Measurements from ENCODE around the gene IGF2R. TPM values are rescaled to one million over a fixed set of nuclear protein-coding genes. Genes with fewer than 3 reads are reported as not detected.
"Not testable (repeated sequence)": the region's sequence is repeated elsewhere in the genome, so short reads cannot be mapped to it uniquely, and the experiment has no call there.

The IGF2R gene
- polyA plus RNA-seq, 3 donors from 2014 or later = 17.2 to 54.9 (median 21.4) TPM

DNA sequence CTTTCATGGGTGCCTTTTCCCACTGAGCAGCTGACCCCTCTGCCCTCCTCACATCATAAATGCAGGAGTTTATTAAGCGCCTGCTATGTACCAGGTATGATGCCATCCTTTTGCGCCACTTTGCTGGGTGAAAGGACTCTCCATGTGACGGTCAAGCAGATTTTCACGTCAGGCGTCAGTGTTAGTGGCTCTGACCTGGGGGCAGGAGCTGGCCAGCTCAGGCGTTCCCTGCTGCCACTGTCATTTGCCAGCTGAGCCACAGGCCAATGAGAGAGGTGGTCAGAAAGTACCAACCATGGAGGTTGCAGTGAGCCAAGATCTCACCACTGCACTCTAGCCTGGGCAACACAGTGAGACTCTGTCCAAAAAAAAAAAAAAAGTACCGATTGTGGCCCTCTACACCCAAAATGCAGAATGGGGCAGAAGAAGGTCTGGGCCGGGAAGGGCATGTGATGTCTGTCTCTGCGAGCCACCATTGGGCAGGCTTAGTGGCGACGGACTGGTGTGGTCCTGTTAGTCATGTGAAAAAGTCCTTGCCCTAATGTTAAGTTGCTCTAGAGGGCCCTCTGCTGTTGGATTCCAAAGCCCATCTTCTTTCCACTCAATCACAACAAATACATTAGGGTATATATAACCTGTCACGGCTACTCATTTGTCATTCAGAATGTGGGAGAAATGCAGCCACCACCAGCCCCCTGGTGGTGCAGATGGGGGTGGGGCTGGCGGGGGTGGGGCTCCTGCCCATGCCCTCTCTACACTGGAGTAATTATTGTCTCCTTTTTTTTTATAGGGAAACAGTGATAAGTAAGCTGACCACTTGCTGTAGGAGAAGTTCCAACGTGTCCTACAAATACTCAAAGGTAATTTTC, 134.3 kb downstream of the IGF2R start:
- Mint-ChIP-seq H3K27me3 (ENCODE audit: low read depth in 3 of 3) (peaks cover 0 to 15% (median 6%) of the 10 kb centered on the region in 3 donors), H3K9me3 (no peaks in the 10 kb centered on the region), H3K4me3 (no peak overlapping the region), H3K36me3 (peaks cover 23 to 50% (median 36%) of the 10 kb centered on the region in 3 donors), H3K4me1 (peaks cover 29 to 42% of the 10 kb centered on the region in 2 donors), H3K27ac (peak overlapping the region in 3 of 6 donors; percentile 30 to 68 (median 45))
- peak in 1 of 3 donors; percentile 23 for DNase-seq

- no peaks in the 10 kb centered on the region for H3K9me3 Mint-ChIP-seq
- no peak for DNase-seq
- H3K27ac Mint-ChIP-seq = peak overlapping the region in 1 of 6 donors; percentile 30
- no peak overlapping the region for H3K4me3 Mint-ChIP-seq
- peaks cover 0 to 15% (median 6%) of the 10 kb centered on the region in 3 donors for H3K27me3 Mint-ChIP-seq (ENCODE audit: low read depth in 3 of 3)
- peaks cover 25 to 49% (median 35%) of the 10 kb centered on the region in 3 donors for H3K36me3 Mint-ChIP-seq
- peaks cover 30 to 44% of the 10 kb centered on the region in 2 donors for H3K4me1 Mint-ChIP-seq
Observed at GRCh38 chr6:160103825-160104100, 134.9 kb downstream of the IGF2R start.

- H3K27ac Mint-ChIP-seq = peak overlapping the region in 2 of 6 donors; percentile 64 to 67
- no peak for DNase-seq
- H3K36me3 Mint-ChIP-seq = peaks cover 25 to 48% (median 32%) of the 10 kb centered on the region in 3 donors
- H3K4me1 Mint-ChIP-seq = peaks cover 40 to 47% of the 10 kb centered on the region in 2 donors
- H3K27me3 Mint-ChIP-seq (ENCODE audit: low read depth in 3 of 3) = peaks cover 3 to 13% (median 6%) of the 10 kb centered on the region in 3 donors
- no peak overlapping the region for H3K4me3 Mint-ChIP-seq
- no peaks in the 10 kb centered on the region for H3K9me3 Mint-ChIP-seq
Observed at GRCh38 chr6:160104821-160105517, 136.1 kb downstream of the IGF2R start.

GRCh38 chr6:160106010-160106409, 137.1 kb downstream of the IGF2R start:
- Mint-ChIP-seq H3K4me1 (peaks cover 43 to 47% of the 10 kb centered on the region in 2 donors), H3K27me3 (ENCODE audit: low read depth in 3 of 3) (peaks cover 3 to 14% (median 6%) of the 10 kb centered on the region in 3 donors), H3K9me3 (no peaks in the 10 kb centered on the region), H3K27ac (peak overlapping the region in 2 of 6 donors; percentile 26 to 74), H3K36me3 (peaks cover 24 to 53% (median 32%) of the 10 kb centered on the region in 3 donors), H3K4me3 (no peak overlapping the region)
- no peak for DNase-seq

- peaks cover 22 to 49% (median 32%) of the 10 kb centered on the region in 3 donors for H3K36me3 Mint-ChIP-seq
- H3K27me3 Mint-ChIP-seq (ENCODE audit: low read depth in 3 of 3) = peaks cover 4 to 11% (median 6%) of the 10 kb centered on the region in 3 donors
- H3K27ac Mint-ChIP-seq = peak overlapping the region in 4 of 6 donors; percentile 30 to 71 (median 48)
- H3K4me3 Mint-ChIP-seq = no peak overlapping the region
- H3K9me3 Mint-ChIP-seq = no peaks in the 10 kb centered on the region
- H3K4me1 Mint-ChIP-seq = peaks cover 38 to 47% of the 10 kb centered on the region in 2 donors
- no peak for DNase-seq
Observed at GRCh38 chr6:160106701-160107100, 137.8 kb downstream of the IGF2R start.

DNA sequence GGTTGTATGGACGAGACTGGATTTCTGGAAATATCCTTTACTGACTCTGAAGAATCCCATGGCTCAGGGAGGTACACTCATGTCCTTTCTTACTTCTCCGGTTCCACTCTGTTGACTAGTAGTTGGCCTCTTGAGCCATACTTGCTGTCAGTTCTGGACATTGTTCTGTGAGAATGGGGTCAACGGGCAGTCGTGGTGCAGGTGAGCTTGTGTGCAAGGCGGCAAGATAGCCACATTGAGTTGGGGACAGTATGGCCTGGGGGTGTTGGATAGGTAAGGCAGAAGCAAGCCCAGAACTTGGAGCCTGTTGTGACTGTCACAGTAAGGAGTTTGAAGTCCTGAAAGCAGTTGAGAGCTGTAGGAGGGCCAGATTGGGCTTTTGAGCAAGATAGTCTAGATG, 139.2 kb downstream of the IGF2R start:
- H3K9me3 Mint-ChIP-seq = no peaks in the 10 kb centered on the region
- peak overlapping the region in 5 of 6 donors; percentile 30 to 70 (median 65) for H3K27ac Mint-ChIP-seq
- peaks cover 2 to 9% (median 4%) of the 10 kb centered on the region in 3 donors for H3K27me3 Mint-ChIP-seq (ENCODE audit: low read depth in 3 of 3)
- H3K4me3 Mint-ChIP-seq = peak overlapping the region in 1 of 5 donors; percentile 3
- no peak for DNase-seq
- H3K4me1 Mint-ChIP-seq = peaks cover 34 to 39% of the 10 kb centered on the region in 2 donors
- peaks cover 22 to 48% (median 37%) of the 10 kb centered on the region in 3 donors for H3K36me3 Mint-ChIP-seq

GRCh38 chr6:160110586-160111123, 141.8 kb downstream of the IGF2R start:
- Mint-ChIP-seq H3K4me1 (peaks cover 32 to 39% of the 10 kb centered on the region in 2 donors), H3K9me3 (no peaks in the 10 kb centered on the region), H3K27ac (peak overlapping the region; percentile 20 to 61 (median 36)), H3K27me3 (ENCODE audit: low read depth in 3 of 3) (peaks cover under 1 to 8% (median 4%) of the 10 kb centered on the region in 3 donors), H3K36me3 (peaks cover 18 to 36% (median 23%) of the 10 kb centered on the region in 3 donors), H3K4me3 (no peak overlapping the region)
- DNase-seq = no peak

GRCh38 chr6:160111806-160112205, 142.9 kb downstream of the IGF2R start:
- Mint-ChIP-seq H3K27ac (peak overlapping the region in 5 of 6 donors; percentile 3 to 76 (median 18)), H3K27me3 (ENCODE audit: low read depth in 3 of 3) (peaks cover 3 to 8% (median 4%) of the 10 kb centered on the region in 3 donors), H3K36me3 (peaks cover 15 to 27% (median 16%) of the 10 kb centered on the region in 3 donors), H3K4me1 (peaks cover 32 to 39% of the 10 kb centered on the region in 2 donors), H3K9me3 (no peaks in the 10 kb centered on the region), H3K4me3 (no peak overlapping the region)
- DNase-seq = no peak

DNA sequence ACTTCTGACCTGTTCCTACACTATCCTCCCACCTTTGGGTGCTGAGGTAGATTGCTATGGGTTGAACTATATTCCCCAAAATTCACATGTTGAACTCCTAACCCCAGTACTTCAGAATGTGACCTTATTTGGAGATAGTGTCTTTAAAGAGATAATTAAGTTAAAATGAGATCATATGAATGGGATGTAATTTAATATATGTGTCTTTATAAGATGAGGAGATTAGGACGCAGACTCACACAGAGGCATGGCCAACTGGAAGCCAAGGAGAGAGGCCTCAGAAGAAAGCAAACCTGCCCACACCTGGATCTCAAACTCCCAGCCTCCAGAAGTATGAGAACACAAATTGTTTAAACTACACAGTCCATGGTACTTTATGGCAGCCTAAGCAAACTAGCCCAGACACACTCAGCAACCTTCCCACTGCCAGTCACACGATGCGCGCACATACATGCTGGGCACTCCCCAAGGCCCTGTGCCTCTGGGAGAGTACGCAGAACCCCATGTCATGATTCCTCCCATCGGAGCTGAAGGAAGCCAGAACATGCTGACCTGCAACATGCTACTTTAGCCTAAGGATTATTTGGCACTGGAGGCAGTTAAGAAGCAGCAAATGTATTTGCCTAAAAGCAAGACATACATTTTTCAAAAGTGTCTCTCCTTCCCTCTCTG, 143.9 kb downstream of the IGF2R start:
- H3K27ac Mint-ChIP-seq = peak overlapping the region; percentile 6 to 57 (median 32)

GRCh38 chr6:160114536-160114935, 145.7 kb downstream of the IGF2R start:
- not testable (repeated sequence) for H3K4me3 Mint-ChIP-seq; H3K9me3 Mint-ChIP-seq; H3K27ac Mint-ChIP-seq; DNase-seq; H3K27me3 Mint-ChIP-seq (ENCODE audit: low read depth in 3 of 3)
- Mint-ChIP-seq H3K4me1 (peaks cover 19 to 22% of the 10 kb centered on the region in 2 donors), H3K36me3 (peaks cover 9 to 29% (median 12%) of the 10 kb centered on the region in 3 donors)

More for the DNA sequence above, 143.9 kb downstream of the IGF2R start:
- no peak overlapping the region for H3K4me3 Mint-ChIP-seq
- H3K36me3 Mint-ChIP-seq = peaks cover 12 to 26% (median 13%) of the 10 kb centered on the region in 3 donors
- no peaks in the 10 kb centered on the region for H3K9me3 Mint-ChIP-seq
- peaks cover 32 to 38% of the 10 kb centered on the region in 2 donors for H3K4me1 Mint-ChIP-seq
- peaks cover 3 to 8% (median 4%) of the 10 kb centered on the region in 3 donors for H3K27me3 Mint-ChIP-seq (ENCODE audit: low read depth in 3 of 3)
- no peak for DNase-seq

DNA sequence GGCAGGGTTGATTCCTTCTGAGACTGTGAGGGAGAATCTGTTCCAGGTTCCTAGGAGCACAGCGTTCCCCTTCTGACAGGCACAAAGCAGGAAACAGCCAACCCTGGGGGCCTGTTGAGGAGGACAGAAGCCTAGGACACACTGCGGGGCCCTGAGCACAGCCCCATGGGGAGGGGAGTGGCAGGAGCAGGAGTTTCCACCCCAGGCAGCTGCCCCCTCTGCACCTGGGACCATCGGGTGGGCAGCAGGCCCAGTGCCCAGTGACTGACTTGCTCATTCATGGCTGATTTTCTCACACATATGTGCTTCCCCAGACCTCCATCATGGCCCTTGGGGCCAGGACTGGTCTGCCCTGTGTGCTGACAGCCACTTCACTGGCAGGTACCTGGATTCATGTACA, 146.5 kb downstream of the IGF2R start:
- DNase-seq = no peak
- Mint-ChIP-seq H3K27me3 (ENCODE audit: low read depth in 3 of 3) (peaks cover 2 to 9% (median 3%) of the 10 kb centered on the region in 3 donors), H3K4me1 (peaks cover 11 to 14% of the 10 kb centered on the region in 2 donors), H3K36me3 (peaks cover 9 to 25% (median 13%) of the 10 kb centered on the region in 3 donors), H3K9me3 (no peaks in the 10 kb centered on the region), H3K27ac (peak overlapping the region in 1 of 6 donors; percentile 46), H3K4me3 (no peak overlapping the region)

DNA sequence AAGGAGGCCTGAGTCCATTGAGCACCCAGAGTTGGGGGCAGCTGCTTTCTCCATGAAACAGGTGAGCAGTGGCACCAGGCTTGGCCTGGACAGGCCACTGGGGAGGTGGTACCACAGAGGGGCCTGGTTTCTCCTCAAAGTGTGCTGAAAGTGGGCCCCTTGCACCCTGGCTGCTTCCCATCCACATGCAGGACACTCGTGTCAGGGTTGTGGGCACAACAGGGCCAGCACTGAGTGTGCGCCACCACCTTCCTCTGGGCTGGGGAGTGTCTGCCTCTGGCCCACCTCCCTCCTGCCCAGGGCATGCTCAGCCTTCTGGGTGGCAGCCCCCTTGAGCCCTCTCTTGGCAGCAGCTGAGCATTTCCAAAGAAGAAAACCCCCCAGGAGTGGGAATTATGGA, 147.5 kb downstream of the IGF2R start:
- H3K4me3 Mint-ChIP-seq = no peak overlapping the region
- no peak for DNase-seq
- peaks cover 0 to 7% (median 3%) of the 10 kb centered on the region in 3 donors for H3K27me3 Mint-ChIP-seq (ENCODE audit: low read depth in 3 of 3)
- peaks cover 9 to 21% (median 13%) of the 10 kb centered on the region in 3 donors for H3K36me3 Mint-ChIP-seq
- H3K27ac Mint-ChIP-seq = no peak overlapping the region
- H3K4me1 Mint-ChIP-seq = peaks cover 4% of the 10 kb centered on the region in 2 donors
- no peaks in the 10 kb centered on the region for H3K9me3 Mint-ChIP-seq

DNA sequence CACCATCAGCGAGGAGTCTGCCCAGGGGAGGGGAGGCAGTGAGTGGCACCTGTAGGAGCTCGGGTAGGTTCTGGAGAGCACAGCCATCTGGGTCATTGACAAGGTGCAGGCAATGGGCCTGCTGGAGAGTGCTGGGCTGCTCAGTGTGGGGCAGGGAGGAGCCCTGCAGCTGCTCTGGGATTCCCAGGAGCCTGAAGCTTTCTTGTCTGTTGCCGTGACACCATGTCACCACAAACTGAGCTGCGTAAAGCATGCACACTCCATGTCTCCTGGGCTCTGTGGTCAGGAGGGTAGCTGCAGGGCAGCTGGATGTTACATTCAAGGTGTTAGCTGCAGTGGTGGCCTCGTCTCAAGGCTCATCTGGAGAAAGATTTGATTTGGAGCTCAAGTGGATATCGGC, 148.3 kb downstream of the IGF2R start:
- no peak for DNase-seq
- H3K4me1 Mint-ChIP-seq = no peaks in the 10 kb centered on the region
- no peak overlapping the region for H3K27ac Mint-ChIP-seq
- no peak overlapping the region for H3K4me3 Mint-ChIP-seq
- peaks cover 9 to 21% (median 13%) of the 10 kb centered on the region in 3 donors for H3K36me3 Mint-ChIP-seq
- peaks cover 0 to 5% (median 4%) of the 10 kb centered on the region in 3 donors for H3K27me3 Mint-ChIP-seq (ENCODE audit: low read depth in 3 of 3)
- H3K9me3 Mint-ChIP-seq = no peaks in the 10 kb centered on the region

Data from immature natural killer cell (primary cell).